ENCODE measurements around the gene SIGLEC9.
A peak's percentile ranks its signal among the peaks of the same experiment; 100 is the strongest.

The SIGLEC9 gene

GRCh38 chr19:51124729-51125128 is at the start of gene SIGLEC9:
SIGLEC9 (plus strand) TSS chr19:51124906; CDS start chr19:51124975, 69 bp downstream.
- no peak for DNase-seq (ENCODE audit: low read depth)

GRCh38 chr19:51075998-51076397 is 48.7 kb upstream of the SIGLEC9 start:
- DNase-seq (ENCODE audit: low read depth): no peak

- DNase-seq (ENCODE audit: low read depth): no peak
These were observed 48.0 kb upstream of the SIGLEC9 start for GRCh38 chr19:51076631-51077213.

GRCh38 chr19:51078104-51078503 is 46.6 kb upstream of the SIGLEC9 start:
- no peak for DNase-seq (ENCODE audit: low read depth)

- no peak for DNase-seq (ENCODE audit: low read depth)
These were observed 46.0 kb upstream of the SIGLEC9 start for GRCh38 chr19:51078731-51079130.

- no peak for DNase-seq (ENCODE audit: low read depth)
These were observed 45.1 kb upstream of the SIGLEC9 start for GRCh38 chr19:51079481-51080110.

GRCh38 chr19:51081476-51081875 is 43.2 kb upstream of the SIGLEC9 start:
- no peak for DNase-seq (ENCODE audit: low read depth)

- DNase-seq (ENCODE audit: low read depth): no peak
These were observed 42.1 kb upstream of the SIGLEC9 start, which contains the start of gene KLK14 for GRCh38 chr19:51082611-51083010. KLK14 (minus strand) TSS chr19:51082887; CDS start chr19:51082614, 273 bp downstream.

- no peak for DNase-seq (ENCODE audit: low read depth)
These were observed 41.5 kb upstream of the SIGLEC9 start for GRCh38 chr19:51083181-51083580.

GRCh38 chr19:51083783-51084182 is 40.9 kb upstream of the SIGLEC9 start:
- DNase-seq (ENCODE audit: low read depth): no peak

GRCh38 chr19:51084505-51084904 is 40.2 kb upstream of the SIGLEC9 start:
- no peak for DNase-seq (ENCODE audit: low read depth)

GRCh38 chr19:51086153-51086850 is 38.4 kb upstream of the SIGLEC9 start:
- DNase-seq (ENCODE audit: low read depth): no peak

- DNase-seq (ENCODE audit: low read depth): no peak
These were observed 34.9 kb upstream of the SIGLEC9 start for GRCh38 chr19:51089786-51090185.

GRCh38 chr19:51090471-51090870 is 34.2 kb upstream of the SIGLEC9 start:
- no peak for DNase-seq (ENCODE audit: low read depth)

- no peak for DNase-seq (ENCODE audit: low read depth)
These were observed 33.6 kb upstream of the SIGLEC9 start for GRCh38 chr19:51091126-51091525.

- DNase-seq (ENCODE audit: low read depth): peak; percentile 7
These were observed 32.5 kb upstream of the SIGLEC9 start for GRCh38 chr19:51091895-51092873.

- no peak for DNase-seq (ENCODE audit: low read depth)
These were observed 31.6 kb upstream of the SIGLEC9 start for GRCh38 chr19:51093101-51093500.

- no peak for DNase-seq (ENCODE audit: low read depth)
These were observed 31.0 kb upstream of the SIGLEC9 start for GRCh38 chr19:51093510-51094345.

- peak; percentile 18 for DNase-seq (ENCODE audit: low read depth)
These were observed 29.9 kb upstream of the SIGLEC9 start for GRCh38 chr19:51094696-51095279.

GRCh38 chr19:51096473-51097165 is 28.1 kb upstream of the SIGLEC9 start:
- no peak for DNase-seq (ENCODE audit: low read depth)

All from EH (cell line).